SK-MEL-5 (cell line): Measurements from ENCODE around the gene ANKRD26. TPM values are rescaled to one million over a fixed set of nuclear protein-coding genes. Genes with fewer than 3 reads are reported as not detected.

Experiments
- DNase-seq: peaks from one replicate; pipeline ENCODE4 v3.0.0-alpha.2; 2016; ENCODE audit warnings: low read depth, low spot score
- in situ Hi-C: cut with HindIII; loops from 2 replicates; pipeline ENCODE4 v1.10.0; 2016; ENCODE audit warnings: low sequenced_read_pairs, high pct_unique_total_duplicates, low pct_unique_long_range_greater_than_20kb
- total RNA-seq: library from RNA; depleted of rRNA; stranded (reverse); fragments of >200 nt; shearing (Covaris generic); gene quantifications from 2 replicates; pipeline ENCODE4 v1.2.3, GENCODE V29; 2014

Gene ANKRD26
- total RNA-seq, 1 experiment from 2014 or later: 6.9 TPM

DNA sequence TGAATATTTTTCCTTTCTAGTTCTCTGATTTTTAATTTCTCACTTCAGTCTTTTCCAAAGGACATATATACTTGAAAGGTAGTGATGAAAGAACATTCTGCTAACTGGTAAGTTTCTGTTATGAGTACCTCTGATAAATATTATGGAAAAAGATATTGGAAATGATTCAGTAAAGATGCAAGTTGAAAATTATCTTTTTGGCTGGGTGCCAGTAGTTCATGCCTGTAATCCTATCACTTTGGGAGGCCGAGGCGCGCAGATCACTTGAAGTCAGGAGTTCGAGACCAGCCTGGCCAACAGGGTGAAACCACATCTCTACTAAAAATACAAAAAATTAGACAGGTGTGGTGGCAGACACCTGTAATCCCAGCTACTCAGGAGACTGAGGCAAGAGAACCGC is 62.1 kb downstream of the ANKRD26 start:
- in situ Hi-C loops: no loop called here
- no peak for DNase-seq

DNA sequence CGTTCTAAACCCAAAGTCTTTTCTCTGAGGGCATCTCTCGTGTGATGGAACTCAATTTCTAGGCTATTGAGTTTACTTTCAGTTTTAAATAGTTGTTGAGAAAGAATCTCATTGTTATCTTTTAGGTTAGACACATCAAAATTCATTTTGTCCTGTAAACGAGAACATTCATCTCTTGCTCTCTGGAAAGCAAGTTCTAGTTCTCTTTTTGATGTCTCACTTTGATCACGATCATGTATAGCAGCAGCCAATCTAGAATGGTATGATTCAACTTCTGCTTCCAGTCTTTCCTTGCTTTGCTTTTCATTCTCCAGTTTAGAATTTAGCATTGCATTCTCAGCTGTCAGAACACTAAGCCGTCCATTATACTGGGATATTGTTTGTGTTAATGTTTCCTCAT is 65.1 kb downstream of the ANKRD26 start:
- DNase-seq: no peak
- in situ Hi-C loops: no loop called here

DNA sequence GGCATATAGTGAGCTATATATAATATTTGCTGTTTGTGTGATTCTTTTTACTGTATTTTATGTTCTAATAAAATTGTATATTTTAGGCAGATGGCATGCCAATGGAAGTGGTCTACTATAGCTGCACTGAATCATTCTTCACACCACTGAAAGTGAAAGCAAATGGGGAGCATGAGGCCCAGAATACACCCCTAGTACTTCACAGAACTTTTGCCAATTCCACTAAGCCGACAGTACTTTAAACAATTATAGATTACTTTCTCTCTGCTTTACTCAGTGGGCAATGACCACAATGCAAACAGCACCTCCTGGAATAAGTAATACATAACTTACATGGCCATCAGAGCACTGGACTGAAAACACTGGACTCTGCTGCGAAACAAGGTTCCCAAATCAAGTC is 70.2 kb downstream of the ANKRD26 start:
- no peak for DNase-seq
- in situ Hi-C loops: no loop called here

DNA sequence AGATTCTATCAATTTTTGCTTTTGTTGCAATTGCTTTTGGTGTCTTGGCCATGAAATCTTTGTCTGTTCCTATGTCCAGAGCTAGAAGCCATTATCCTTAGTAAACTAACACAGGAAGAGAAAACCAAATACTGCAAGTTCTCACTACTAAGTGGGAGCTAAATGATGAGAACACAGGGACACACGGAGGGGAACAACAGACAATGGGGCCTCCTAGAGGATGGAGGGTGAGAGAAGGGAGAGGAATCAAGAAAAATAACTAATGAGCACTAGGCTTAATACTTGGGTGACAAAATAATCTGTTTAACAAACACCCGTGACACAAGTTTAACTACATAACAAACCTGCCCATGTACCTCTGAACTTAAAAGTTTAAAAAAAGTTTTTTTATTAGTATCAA is 78.2 kb downstream of the ANKRD26 start:
- peak; percentile 33 for DNase-seq
- in situ Hi-C loops: no loop called here

DNA sequence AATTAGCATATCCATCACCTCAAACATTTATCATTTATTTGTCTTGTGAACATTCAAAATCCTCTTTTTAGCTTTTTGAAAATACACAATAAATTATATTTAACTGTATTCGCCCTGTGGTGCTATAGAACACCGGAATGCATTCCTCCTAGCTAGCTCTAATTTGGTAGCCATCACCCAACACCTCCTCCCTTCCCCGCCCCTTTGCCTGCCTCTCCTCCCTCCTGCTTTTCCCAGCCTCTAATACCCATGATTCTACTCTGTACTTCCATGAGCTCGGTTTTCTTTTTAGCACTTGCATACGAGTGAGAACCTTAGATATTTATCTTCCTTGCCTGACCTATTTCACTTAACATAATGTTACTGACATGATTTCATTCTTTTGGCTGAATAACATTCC is 80.1 kb downstream of the ANKRD26 start:
- in situ Hi-C loops: no loop called here

DNA sequence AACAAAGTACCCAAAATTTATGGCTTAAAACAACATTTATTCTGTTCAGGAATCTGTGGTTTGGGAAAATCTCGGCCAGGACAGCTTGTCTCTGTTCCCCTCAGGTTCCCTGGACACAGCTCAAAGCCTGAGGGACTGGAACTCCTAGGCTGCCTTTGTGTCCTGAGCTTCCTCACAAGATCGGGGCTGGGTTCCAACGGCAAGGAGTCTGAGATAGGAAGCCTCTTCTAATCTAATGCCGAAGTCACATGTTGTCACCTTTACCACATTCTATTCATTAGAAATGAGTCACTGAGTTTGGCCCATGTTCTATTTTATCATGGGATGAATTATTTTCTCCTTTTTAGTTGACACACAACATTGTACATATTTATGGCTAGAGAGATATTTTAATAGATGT is 80.5 kb downstream of the ANKRD26 start:
- in situ Hi-C loops: no loop called here
- peak; percentile 96 for DNase-seq

More for the DNA sequence above, 80.1 kb downstream of the ANKRD26 start:
- DNase-seq: peak; percentile 71

DNA sequence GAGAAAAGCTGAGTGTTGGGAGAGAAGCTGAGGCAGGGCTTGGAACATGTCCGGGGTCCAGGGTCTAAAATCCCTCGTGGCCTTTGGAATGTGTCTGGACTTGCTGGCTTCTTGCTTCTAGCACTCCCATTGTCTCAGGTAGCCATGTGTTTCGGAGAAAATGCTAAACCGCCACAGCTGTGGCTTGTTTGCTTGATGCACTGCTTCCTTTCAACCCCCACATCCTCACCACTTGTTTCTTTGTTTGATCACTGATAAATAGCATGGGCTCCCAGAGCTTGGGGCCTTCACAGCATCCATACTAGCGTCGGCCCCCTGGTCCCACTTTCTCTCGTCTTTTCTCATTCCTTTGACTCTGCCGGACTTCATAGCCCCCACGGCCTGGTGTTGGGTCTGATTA is 102.7 kb downstream of the ANKRD26 start:
- DNase-seq: no peak
- in situ Hi-C loops: no loop called here

DNA sequence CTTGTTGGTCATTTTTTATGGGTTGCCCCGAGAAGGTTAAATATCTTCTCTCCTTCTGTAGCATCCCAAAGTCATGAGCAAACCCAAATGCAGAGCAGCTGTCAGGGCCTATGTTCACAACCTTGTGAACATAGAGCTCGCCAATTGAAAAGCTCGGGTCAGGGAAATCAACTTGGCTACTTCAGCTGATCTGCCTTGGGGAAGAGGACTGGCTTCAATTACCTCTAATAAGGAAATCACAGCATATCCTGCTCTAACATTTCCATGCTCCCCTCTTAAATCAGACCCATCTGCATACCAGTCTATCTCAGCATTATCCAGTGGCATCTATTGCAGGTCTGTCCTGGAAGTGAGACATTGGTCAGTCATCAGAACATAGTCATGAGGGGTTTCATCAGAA is 105.6 kb downstream of the ANKRD26 start:
- in situ Hi-C loops: no loop called here
- no peak for DNase-seq

DNA sequence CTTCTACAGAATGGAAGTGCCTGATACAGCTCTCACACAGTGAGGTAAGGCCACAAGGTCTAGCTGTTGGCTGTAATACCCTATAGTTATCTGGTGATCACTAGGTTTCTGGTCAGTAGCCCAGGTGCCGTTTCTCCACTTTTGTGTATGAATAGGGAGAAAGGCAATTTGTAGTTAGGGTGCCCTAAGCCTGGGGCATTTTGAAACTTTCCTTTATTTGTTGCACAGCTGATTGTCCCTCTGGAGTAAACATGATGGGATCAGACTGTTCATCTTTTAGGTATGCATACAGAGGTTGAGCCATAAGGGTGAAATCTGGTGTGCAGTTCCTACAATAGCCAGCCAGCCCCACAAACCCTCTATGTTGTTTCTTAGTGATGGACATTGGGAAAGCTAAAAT is 112.4 kb downstream of the ANKRD26 start:
- in situ Hi-C loops: no loop called here
- DNase-seq: no peak

DNA sequence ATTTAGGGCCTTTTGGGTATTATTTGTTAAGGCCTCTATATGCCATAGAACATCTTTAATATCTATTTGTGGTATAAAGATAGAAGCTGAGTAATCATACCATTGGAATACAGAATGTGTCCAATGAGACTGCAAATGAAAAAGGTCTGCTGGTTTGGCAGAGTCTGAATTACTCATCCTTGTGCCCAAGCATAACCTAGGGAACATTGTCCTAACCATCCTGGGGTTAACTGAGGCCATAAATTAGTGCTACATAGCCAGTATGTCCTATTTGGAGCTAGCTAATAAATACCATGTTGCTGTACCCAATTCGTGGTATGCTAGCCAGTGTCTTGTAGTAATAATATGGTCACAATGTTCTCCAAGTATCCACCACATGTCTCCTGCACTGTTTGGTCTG is 117.1 kb downstream of the ANKRD26 start:
- in situ Hi-C loops: no loop called here
- no peak for DNase-seq

DNA sequence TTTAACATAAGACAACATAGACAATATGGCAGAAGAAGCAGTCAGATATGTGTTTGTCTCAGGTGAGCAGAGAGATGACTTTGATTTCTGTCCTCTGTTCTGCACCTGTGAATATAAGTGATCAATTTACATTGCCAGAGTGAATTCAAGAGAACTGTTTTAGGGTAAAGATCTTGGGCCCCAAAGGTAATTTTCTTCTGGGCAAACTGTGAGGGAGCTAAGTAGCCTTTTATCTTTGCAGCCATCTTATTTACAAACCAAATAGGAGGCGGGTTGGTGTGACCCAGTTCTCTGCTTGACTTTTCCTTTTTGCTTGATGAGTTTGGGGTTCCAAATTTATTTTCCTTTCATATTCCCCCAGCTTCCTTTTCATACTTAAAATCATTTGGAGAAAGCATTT is 118.2 kb downstream of the ANKRD26 start:
- in situ Hi-C loops: no loop called here
- no peak for DNase-seq

DNA sequence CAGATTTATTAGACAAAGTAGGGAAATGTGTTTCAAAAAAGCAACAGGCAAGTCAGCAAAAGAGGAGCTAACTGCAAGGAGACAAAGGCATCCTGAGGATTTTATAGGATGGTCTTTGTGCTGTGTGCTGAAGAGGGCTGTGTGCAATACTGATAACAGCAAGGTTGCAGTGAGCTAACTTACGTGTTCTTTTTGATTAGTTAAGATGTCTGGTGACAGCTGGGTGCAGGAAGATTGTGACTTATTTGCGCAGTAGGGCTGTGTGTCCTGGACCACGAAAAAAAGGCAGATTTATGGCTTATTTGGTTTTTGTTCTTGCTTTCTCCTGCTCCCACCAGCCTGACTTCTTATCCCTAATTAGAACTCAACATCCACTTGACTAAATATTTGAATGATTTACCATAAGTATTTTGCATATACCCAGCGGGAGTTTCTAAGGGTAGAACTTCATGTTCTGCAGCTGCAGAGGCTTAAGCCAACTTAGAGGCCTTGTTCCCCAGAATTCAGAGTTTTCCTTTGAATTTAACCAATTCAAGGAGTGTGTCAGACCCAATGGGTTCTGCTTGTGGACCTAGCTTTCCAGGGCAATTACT is 119.0 kb downstream of the ANKRD26 start:
- DNase-seq: no peak
- in situ Hi-C loops: no loop called here

DNA sequence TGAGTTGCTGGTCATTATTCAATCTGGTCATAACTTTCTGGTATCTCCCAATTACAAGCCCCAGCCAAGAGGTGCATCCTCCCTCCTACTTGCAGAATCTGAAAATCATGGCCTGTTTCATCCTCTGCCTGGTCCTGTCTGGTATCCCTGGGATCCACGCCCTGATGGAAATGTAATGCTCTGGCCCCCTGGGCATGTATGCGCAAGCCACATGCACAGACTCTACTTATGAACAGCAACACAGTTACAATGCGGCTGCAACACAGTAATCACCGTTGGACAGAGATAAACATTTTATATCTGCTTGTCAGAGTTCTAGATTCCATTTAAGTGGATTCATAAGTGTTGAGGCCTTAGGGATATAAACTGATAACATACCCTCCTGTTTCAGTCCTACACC is 121.8 kb downstream of the ANKRD26 start:
- in situ Hi-C loops: no loop called here
- no peak for DNase-seq

DNA sequence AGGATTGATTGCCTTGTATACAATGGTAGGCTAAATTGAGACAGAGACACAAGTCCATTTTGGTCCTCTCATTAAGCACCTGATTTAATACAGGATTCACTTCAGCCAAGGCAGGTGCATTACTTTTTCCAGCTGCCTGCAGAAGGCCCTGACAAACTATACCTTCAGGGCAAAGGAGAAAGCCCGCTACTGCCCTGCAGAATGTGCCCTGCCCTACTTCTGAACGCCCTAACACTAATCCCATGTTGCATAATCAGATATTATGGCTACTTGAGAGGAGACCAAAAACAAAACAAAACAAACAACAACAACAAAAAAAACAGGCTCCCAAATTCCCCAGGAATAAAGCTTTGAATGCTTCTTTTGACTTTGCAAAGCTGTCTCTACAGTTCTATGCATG is 122.7 kb downstream of the ANKRD26 start:
- in situ Hi-C loops: no loop called here
- DNase-seq: no peak

DNA sequence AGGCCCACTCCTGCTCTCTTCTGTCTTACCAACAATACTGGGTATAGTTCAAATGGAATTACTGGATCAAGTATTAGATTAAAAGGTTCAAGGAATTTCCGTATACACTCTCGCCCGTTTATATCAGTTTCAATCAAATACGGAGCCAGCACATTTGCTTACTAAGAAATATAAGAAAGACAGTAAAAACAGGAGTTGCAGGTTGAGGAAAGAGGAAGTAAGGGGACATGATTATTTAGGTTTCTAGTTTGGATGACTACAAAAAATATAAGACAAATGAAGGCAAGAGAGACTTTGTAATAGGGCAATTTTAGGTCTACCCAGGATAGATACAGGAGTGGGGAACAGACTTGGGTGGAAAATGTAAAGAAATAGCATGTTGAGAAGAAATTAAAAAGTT is 129.6 kb downstream of the ANKRD26 start:
- in situ Hi-C loops: no loop called here
- DNase-seq: no peak

DNA sequence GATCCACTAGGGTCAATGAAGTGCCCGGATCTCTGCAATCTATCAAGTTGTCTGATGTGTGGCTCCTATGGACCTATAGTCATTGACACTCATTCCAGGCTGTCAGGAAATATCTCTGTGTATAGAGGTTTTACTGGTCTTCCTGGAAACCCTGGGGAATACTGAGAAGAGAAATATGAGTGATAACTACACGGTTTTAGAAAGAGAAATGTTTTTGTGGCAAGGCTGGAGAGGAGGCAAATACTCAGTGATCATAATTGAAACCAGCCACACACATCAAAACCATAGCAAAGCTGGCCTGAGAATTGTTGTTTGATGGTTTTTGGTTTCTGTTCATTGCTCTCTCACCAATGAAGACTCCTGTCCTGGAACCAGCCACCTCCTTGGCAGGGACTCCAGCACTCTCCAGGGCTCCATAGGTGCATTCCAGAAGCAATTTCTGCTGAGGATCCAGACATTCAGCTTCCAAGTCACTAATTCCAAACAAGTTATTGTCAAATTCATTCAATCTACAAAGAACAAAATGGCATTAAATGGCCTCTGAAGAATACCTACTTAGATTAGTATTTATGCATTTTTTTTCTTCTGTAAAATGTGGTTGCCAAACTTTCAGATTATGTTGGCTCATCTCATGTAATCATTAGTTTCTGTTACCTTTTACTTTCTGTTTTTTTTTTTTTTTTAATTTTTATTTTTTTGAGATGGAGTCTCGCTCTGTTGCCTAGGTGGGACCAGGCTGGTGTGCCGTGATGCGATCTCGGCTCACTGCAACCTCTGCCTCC is 131.0 kb downstream of the ANKRD26 start:
- DNase-seq: no peak
- in situ Hi-C loops: no loop called here

DNA sequence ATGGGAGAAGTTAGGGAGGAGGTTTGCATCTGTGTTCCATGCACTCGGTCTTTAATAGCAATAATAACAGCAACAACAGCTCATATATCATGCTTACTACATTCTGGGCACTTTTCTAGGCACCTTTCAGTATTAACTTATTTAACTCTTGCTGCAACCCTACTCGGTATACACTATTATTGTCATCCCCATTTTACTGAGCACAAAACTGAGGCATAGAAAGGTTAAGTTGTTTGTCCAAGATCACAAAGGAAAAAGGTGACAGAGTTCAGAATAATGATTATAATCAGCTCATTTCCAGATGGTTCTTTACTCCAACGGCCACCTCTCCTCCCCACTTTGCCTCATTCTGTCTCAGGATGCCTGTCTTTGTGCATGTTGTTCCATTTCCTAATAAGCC is 137.5 kb downstream of the ANKRD26 start:
- in situ Hi-C loops: no loop called here
- DNase-seq: no peak

DNA sequence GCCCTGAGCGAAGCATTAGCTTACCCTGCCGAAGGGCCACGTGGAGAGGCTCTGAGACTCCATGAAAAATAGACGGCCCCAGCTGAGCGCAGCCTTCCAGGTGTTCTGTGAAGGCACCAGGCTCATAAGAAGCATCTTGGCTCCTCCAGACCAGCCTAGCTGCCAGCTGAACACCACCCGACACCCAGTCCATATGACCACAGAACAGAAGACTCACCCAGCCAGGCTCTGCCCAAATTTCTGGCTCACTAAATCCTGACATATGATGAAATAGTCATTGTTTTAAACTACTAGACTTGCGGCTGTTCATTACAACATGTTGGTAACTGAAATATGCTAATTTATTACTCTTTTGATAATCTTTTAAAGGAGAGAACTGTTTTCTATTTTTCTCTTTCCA is 140.0 kb downstream of the ANKRD26 start:
- DNase-seq: no peak
- in situ Hi-C loops: no loop called here

DNA sequence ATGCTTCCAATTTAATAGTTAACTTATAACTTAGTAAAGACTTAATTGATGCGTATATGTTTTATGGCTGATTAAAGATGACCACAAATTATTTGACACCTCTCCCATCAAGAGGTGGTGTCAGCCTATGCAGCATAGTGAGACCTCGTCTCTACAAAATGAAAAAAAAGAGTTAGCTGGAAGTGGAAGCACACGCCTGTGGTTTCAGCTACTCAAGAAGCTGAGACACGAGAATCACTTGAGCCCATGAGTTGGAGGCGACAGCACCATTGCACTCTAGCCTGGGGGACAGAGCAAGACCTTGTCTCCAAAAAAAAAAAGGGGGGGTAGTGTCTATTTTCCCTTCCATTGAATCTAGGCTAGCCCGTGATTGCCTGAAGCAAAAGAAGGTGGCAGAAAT is 140.5 kb downstream of the ANKRD26 start:
- no peak for DNase-seq
- in situ Hi-C loops: no loop called here
